ENCODE measurements around the gene RAB25.

RAB25 gene

GRCh38 chr1:156054500-156055280 lies 6.3 kb upstream of the RAB25 start, which contains the start of gene LAMTOR2:
Gene LAMTOR2, plus strand, starts transcription at chr1:156054782. Its CDS starts 108 bp downstream, at chr1:156054890.
- DNase-seq (ENCODE audit: extremely low read depth, low read depth): peak; percentile 92
- H3K4me3 ChIP-seq (replicated peaks; ENCODE audit: low read depth, low read length): peak within 1 kb of the TSS; percentile 83
- TF ChIP-seq CTCF (IDR thresholded peaks at IDR 0.05; ENCODE audit: low read depth, low read length, missing control alignments): no peak

DNA sequence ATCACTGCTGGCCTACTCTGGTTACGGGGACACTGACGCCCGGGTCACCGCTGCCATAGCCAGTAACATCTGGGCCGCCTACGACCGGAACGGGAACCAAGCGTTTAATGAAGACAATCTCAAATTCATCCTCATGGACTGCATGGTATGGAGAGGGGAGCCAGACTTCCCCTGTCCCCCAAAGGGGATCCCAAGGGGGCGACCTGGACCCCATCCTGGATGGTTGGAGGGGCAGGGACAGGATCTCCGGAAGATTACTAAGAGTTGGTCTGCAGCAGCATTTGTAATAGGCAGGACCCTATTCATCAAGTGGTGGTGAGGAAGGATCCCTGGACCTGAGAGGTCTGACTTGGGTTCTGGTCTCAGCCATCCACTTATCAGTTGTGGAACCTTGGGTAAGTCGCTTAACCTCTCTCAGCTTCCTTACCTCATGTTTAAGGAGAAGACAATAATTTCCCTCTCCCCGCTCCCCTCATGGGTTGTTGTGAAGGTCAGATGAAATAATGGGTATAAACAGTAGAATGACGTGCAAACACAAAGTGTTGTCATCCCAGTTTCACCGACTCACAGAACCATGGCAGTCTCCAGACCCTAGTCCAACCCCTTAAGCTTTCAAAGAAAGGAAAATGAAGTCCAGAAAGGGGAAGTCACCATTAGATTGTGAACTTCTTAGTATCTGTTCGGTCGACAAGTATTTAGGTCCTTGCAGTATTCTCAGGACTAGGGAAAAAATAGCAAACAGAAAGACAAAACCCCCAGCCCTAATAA lies 5.5 kb upstream of the RAB25 start:
- DNase-seq (ENCODE audit: extremely low read depth, low read depth): no peak
- H3K4me3 ChIP-seq (replicated peaks; ENCODE audit: low read depth, low read length): peak overlapping the region; percentile 83
- TF ChIP-seq CTCF (IDR thresholded peaks at IDR 0.05; ENCODE audit: low read depth, low read length, missing control alignments): no peak

DNA sequence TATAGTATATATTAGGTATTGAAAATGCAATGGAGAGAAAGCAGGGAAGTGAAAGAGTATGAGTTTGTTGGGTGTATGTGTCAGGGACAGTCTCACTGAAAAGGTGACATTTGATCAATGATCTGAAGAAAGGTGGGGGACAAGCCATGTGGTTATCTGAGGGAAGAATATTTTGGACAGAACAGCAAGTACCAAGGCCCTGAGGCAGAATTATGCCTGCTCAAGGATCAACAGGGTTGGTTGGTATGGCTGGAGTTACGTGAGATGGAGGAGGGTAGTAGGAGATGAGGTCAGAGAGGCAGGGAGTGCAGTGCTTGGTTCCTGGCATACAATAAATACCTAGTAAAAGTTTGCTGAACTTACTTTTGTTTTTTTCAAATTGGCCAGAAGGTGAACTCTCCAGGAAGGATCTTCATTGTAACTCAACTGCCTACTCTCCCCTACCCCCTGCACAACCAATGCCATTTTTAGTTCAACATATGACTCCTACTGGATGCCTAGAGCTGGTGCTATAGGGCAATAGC lies 4.6 kb upstream of the RAB25 start:
- no peak for DNase-seq (ENCODE audit: extremely low read depth, low read depth)
- no peak for TF ChIP-seq CTCF (IDR thresholded peaks at IDR 0.05; ENCODE audit: low read depth, low read length, missing control alignments)
- no peak overlapping the region for H3K4me3 ChIP-seq (replicated peaks; ENCODE audit: low read depth, low read length)

GRCh38 chr1:156062189-156062588 lies 1.2 kb downstream of the RAB25 start:
- no peak for DNase-seq (ENCODE audit: extremely low read depth, low read depth)
- H3K4me3 ChIP-seq (replicated peaks; ENCODE audit: low read depth, low read length): no peak overlapping the region
- no peak for TF ChIP-seq CTCF (IDR thresholded peaks at IDR 0.05; ENCODE audit: low read depth, low read length, missing control alignments)

- no peak overlapping the region for H3K4me3 ChIP-seq (replicated peaks; ENCODE audit: low read depth, low read length)
- TF ChIP-seq CTCF (IDR thresholded peaks at IDR 0.05; ENCODE audit: low read depth, low read length, missing control alignments): no peak
- DNase-seq (ENCODE audit: extremely low read depth, low read depth): no peak
These were observed 3.0 kb downstream of the RAB25 start for GRCh38 chr1:156063997-156064285.

- no peak for DNase-seq (ENCODE audit: extremely low read depth, low read depth)
- no peak for TF ChIP-seq CTCF (IDR thresholded peaks at IDR 0.05; ENCODE audit: low read depth, low read length, missing control alignments)
- H3K4me3 ChIP-seq (replicated peaks; ENCODE audit: low read depth, low read length): no peak overlapping the region
These were observed 3.7 kb downstream of the RAB25 start for GRCh38 chr1:156064615-156065014.
